Gastroesophageal sphincter (tissue), 4 donors: ENCODE results near the gene RTN4RL1. TPM values are rescaled to one million over a fixed set of nuclear protein-coding genes. Genes with fewer than 3 reads are reported as not detected.

Experiments used
- ATAC-seq: fragments of 150-250 bp; one replicate; pipeline ENCODE4 v1.9.1; 2016; ENCODE audit warnings: mild to moderate bottlenecking, moderate library complexity
- H3K27ac ChIP-seq, 4 donors: fragments of 200-600 bp; sonication (generic) in 3 of 4; 1 replicate in 3 of 4; 2 replicates in 1 of 4; pipeline ENCODE4 v1.5.1; 2016 to 2019
- H3K27me3 ChIP-seq: fragments of 200-600 bp; sonication (generic); one replicate; pipeline ENCODE4 v1.5.1; 2019
- H3K36me3 ChIP-seq, 2 donors: fragments of 200-600 bp; sonication (generic); one replicate each; pipeline ENCODE4 v1.5.1; 2019; ENCODE audit warnings: control low read depth in 1 of 2
- H3K4me1 ChIP-seq, 3 donors: fragments of 200-600 bp; sonication (generic); 1 replicate in 2 of 3; 2 replicates in 1 of 3; pipeline ENCODE4 v1.5.1; 2016 to 2019; ENCODE audit warnings: control low read depth in 2 of 3
- H3K4me3 ChIP-seq, 2 donors: fragments of 200-600 bp; sonication (generic); one replicate each; pipeline ENCODE4 v1.5.1; 2019; ENCODE audit warnings: mild to moderate bottlenecking in 1 of 2, moderate library complexity in 1 of 2
- H3K9me3 ChIP-seq, 3 donors: fragments of 200-600 bp; sonication (generic); one replicate each; pipeline ENCODE4 v1.5.1; 2017 to 2019; ENCODE audit warnings: control low read depth in 2 of 3
- EP300 ChIP-seq: sonication (generic); formaldehyde crosslinking; IDR thresholded peaks from one replicate; pipeline ENCODE4 v1.6.1; 2017; ENCODE audit warnings: antibody characterized with exemption, mild to moderate bottlenecking
- POLR2A ChIP-seq, 2 donors: fragments of 450-650 bp; IDR thresholded peaks; one replicate each; pipeline ENCODE4 v1.6.1; 2017; ENCODE audit warnings: antibody characterized with exemption in 2 of 2, mild to moderate bottlenecking in 2 of 2, moderate library complexity in 1 of 2
- POLR2AphosphoS5 ChIP-seq: sonication (generic); formaldehyde crosslinking; IDR thresholded peaks from one replicate; pipeline ENCODE4 v1.6.1; 2017; ENCODE audit warnings: antibody characterized with exemption
- WGBS, 2 donors: methylation state at CpG; one replicate each; pipeline ENCODE4 v1.1.5; 2018; ENCODE audit warnings: low coverage in 1 of 2; 5-methylcytosine and 5-hydroxymethylcytosine counted together
- total RNA-seq, 4 donors: library from RNA; depleted of rRNA; stranded (reverse); fragments of >200 nt; gene quantifications; one replicate each; pipeline ENCODE4 v1.1.0, GENCODE V29; 2016
- TF ChIP-seq, protein P1 (sequence below), 4 experiments: fragments of 200-600 bp in 2 of 4; fragments of 450-650 bp in 2 of 4; sonication (generic) in 1 of 4; IDR thresholded peaks; one replicate each; pipeline ENCODE4 v1.5.1; 2017 to 2019; ENCODE audit warnings: antibody characterized with exemption in 4 of 4, mild to moderate bottlenecking in 2 of 4, moderate library complexity in 2 of 4

RTN4RL1 gene
- total RNA-seq, 4 donors from 2014 or later = 0.58 to 0.81 (median 0.72) TPM; not detected in 1

DNA sequence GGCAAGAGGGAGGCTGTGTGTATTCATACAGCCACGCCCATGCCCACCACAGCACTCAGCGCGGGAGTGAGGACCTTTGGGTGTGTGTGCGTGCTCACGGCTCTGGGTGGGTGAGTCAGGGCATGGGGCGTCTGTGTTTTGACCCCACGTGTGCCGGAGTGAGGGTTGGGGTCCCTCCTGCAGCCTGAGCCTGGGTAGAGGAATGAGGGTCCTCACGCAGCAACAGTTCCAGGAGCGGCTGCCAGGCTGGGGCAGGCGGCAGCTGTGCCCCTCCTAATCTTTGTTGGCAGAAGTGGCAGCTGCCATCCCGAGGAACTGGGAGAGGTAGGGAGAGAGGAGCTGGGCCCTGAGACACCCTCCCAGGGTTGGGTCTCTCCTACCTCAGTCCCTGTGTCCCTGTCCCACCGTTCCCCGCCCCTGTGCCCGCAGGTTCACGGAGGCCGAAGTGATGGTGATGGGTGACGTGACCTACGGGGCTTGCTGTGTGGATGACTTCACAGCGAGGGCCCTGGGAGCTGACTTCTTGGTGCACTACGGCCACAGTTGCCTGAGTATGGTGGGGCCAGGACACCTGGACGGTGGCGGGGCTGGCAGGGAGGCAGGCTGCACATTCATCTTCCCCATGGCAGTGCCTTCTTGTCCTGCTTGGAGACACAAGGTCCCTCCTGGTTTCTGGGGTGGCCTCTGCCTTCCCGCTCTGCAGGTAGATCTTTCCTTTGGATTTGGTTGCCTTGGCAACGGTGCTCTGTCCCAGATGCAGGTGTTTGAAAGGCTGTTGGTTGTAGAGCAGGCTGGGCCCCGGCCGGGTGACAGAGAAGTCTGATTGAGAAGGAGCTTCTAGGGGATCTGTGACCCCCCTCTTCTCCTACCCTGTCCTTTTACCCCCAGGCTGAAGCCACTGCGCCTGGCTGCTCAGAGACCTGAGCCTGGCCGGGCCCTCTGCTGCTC is 10.7 kb upstream of the RTN4RL1 start:
- peaks cover 0 to 37% (median 11%) of the 10 kb centered on the region in 3 donors for H3K4me1 ChIP-seq
- WGBS, 2 donors = no CpG with 5 or more reads among the region's 29 CpGs
- H3K27ac ChIP-seq = no peak overlapping the region
- no peaks in the 10 kb centered on the region for H3K9me3 ChIP-seq
- no peak for ATAC-seq
- H3K4me3 ChIP-seq = no peak overlapping the region
- TF ChIP-seq, protein P1, sequence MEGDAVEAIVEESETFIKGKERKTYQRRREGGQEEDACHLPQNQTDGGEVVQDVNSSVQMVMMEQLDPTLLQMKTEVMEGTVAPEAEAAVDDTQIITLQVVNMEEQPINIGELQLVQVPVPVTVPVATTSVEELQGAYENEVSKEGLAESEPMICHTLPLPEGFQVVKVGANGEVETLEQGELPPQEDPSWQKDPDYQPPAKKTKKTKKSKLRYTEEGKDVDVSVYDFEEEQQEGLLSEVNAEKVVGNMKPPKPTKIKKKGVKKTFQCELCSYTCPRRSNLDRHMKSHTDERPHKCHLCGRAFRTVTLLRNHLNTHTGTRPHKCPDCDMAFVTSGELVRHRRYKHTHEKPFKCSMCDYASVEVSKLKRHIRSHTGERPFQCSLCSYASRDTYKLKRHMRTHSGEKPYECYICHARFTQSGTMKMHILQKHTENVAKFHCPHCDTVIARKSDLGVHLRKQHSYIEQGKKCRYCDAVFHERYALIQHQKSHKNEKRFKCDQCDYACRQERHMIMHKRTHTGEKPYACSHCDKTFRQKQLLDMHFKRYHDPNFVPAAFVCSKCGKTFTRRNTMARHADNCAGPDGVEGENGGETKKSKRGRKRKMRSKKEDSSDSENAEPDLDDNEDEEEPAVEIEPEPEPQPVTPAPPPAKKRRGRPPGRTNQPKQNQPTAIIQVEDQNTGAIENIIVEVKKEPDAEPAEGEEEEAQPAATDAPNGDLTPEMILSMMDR (IDR thresholded peaks at IDR 0.05) = no peak
- TF ChIP-seq POLR2AphosphoS5 (no peak), POLR2A (IDR thresholded peaks at IDR 0.05) (no peak), EP300 (no peak)
- H3K36me3 ChIP-seq = peaks cover 0 to 71% of the 10 kb centered on the region in 2 donors
- H3K27me3 ChIP-seq = no peaks in the 10 kb centered on the region

DNA sequence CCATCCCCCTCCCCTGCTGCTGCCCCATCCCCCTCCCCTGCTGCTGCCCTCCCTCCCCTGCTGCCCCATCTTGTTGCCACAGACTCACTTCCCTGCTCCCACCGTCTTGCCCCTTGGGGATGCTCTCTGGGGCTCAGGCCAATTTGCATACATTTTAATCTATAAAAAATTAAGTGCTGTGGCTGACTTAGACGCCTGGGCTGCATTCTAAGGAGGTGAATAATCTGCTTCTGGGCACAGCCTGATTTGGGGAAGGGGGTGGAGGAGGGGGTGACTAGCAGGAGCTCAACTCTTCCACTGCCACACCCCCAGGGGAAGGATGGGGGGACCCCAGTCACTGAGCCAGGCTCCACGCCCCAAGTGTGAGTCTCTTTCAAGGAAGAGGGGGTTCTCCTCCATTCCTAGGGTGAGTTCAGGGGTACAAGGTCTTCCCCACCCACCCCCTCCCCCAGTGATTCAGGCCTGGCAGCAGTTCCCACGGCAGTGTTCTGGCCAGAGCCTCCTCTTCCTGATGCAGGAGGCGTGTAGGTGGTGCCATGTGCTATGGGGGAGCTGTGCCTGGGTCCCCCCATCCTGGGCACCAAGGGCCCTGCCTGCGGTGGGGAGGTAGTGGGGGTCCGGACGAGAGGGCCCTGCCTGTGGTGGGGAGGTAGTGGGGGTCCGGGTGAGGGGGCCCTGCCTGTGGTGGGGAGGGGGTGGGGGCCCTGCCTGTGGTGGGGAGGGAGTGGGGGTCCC is 9.8 kb upstream of the RTN4RL1 start:
- H3K4me1 ChIP-seq = peaks cover 0 to 39% (median 13%) of the 10 kb centered on the region in 3 donors
- no peak overlapping the region for H3K4me3 ChIP-seq
- peaks cover 0 to 63% of the 10 kb centered on the region in 2 donors for H3K36me3 ChIP-seq
- H3K27ac ChIP-seq = no peak overlapping the region
- 25% methylated on average over 2 of the region's 9 CpGs; no CpG with 5 or more reads in 1 of the 2 donors for WGBS, 2 donors
- no peak for ATAC-seq
- TF ChIP-seq POLR2A (IDR thresholded peaks at IDR 0.05) = no peak
- TF ChIP-seq, protein P1 (IDR thresholded peaks at IDR 0.05) = no peak
- no peaks in the 10 kb centered on the region for H3K27me3 ChIP-seq
- no peaks in the 10 kb centered on the region for H3K9me3 ChIP-seq

DNA sequence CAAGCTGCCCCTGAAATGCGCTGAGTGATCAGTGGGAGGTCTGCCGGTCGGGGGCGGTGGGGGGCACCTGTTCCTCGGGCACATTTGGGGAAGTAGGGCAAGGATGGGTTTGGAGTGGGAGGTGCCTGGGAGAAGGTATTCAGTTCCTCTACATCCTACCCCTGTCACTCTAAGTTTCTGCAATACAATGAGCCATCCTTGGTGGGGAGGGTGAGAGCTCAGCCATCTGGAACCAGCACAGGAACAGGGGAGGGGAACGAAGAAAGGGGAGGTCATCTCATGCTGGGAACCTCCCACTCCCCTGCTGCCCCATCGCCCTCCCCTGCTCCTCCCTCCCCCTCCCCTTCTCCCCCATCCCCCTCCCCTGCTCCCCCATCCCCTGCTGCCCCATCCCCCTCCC is 9.0 kb upstream of the RTN4RL1 start:
- WGBS, 2 donors = 33 to 71% methylated on average over 1 of the region's 7 CpGs
- Histone ChIP-seq H3K36me3 (peaks cover 0 to 55% of the 10 kb centered on the region in 2 donors), H3K27me3 (peaks cover 5% of the 10 kb centered on the region), H3K4me1 (peaks cover 0 to 45% (median 13%) of the 10 kb centered on the region in 3 donors), H3K9me3 (no peaks in the 10 kb centered on the region), H3K27ac (no peak overlapping the region), H3K4me3 (no peak overlapping the region)
- no peak for ATAC-seq
- TF ChIP-seq, protein P1 (IDR thresholded peaks at IDR 0.05) = no peak
- TF ChIP-seq POLR2AphosphoS5 = no peak
- no peak for TF ChIP-seq EP300
- TF ChIP-seq POLR2A (IDR thresholded peaks at IDR 0.05) = no peak

DNA sequence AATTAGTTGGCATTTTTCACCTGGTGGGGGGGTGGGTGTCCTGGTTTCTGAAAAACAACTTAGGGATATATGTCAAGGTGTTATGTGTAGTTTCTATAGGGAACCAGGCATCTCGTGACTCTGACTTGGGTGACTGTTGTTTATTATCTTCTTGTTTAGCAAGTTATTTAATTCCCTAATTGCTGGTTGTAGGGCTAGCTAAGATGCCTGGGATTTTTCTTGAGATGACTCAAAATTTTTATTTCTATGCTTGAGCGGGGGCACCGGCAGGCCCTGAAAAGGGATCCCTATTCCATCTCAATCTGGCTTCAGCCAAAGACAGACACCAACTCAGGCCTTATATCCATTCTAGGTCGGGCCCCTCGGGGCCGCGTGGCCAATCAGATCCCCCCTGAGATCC is 8.0 kb upstream of the RTN4RL1 start:
- TF ChIP-seq EP300 = no peak
- TF ChIP-seq POLR2AphosphoS5 = no peak
- TF ChIP-seq, protein P1 (IDR thresholded peaks at IDR 0.05) = no peak
- TF ChIP-seq POLR2A (IDR thresholded peaks at IDR 0.05) = no peak
- Histone ChIP-seq H3K36me3 (peaks cover 0 to 45% of the 10 kb centered on the region in 2 donors), H3K9me3 (no peaks in the 10 kb centered on the region), H3K27me3 (peaks cover 15% of the 10 kb centered on the region), H3K4me1 (peaks cover 0 to 45% (median 13%) of the 10 kb centered on the region in 3 donors), H3K27ac (no peak overlapping the region), H3K4me3 (no peak overlapping the region)
- 83 to 87% methylated on average over 3 to 7 of the region's 7 CpGs for WGBS, 2 donors
- no peak for ATAC-seq
